Gastrocnemius medialis (tissue), 4 donors: Measurements from ENCODE around the gene SSNA1. TPM values are rescaled to one million over a fixed set of nuclear protein-coding genes. Genes with fewer than 3 reads are reported as not detected.

Source experiments
- ATAC-seq, 2 donors: fragments of 150-250 bp; one replicate each; pipeline ENCODE4 v1.9.1; 2016
- DNase-seq, 2 donors: peaks; one replicate each; pipeline ENCODE4 v3.0.0-alpha.2; 2019
- H3K27ac ChIP-seq, 4 donors: fragments of 200-600 bp; sonication (generic); 1 replicate in 1 of 4; 2 replicates in 3 of 4; pipeline ENCODE4 v1.5.1; 2016 to 2018; ENCODE audit warnings: mild to moderate bottlenecking in 2 of 4, moderate library complexity in 1 of 4
- H3K27me3 ChIP-seq, 3 donors: fragments of 200-600 bp; sonication (generic) in 2 of 3; 1 replicate in 1 of 3; 2 replicates in 2 of 3; pipeline versions ENCODE4 v1.5.1 to v1.6.0; 2016 to 2019; ENCODE audit warnings: mild to moderate bottlenecking in 1 of 3, moderate library complexity in 1 of 3
- H3K36me3 ChIP-seq, 2 donors: fragments of 200-600 bp; sonication (generic) in 1 of 2; one replicate each; pipeline ENCODE4 v1.5.1; 2017 to 2018
- H3K4me1 ChIP-seq, 2 donors: fragments of 200-600 bp; sonication (generic) in 1 of 2; one replicate each; pipeline ENCODE4 v1.5.1; 2016 to 2017; ENCODE audit warnings: mild to moderate bottlenecking in 2 of 2
- H3K4me3 ChIP-seq, 4 donors: fragments of 200-600 bp; sonication (generic) in 3 of 4; 1 replicate in 1 of 4; 2 replicates in 3 of 4; pipeline ENCODE4 v1.5.1; 2016 to 2019; ENCODE audit warnings: mild to moderate bottlenecking in 2 of 4
- H3K9me3 ChIP-seq, 3 donors: fragments of 200-600 bp; sonication (generic) in 2 of 3; 1 replicate in 1 of 3; 2 replicates in 2 of 3; pipeline ENCODE4 v1.5.1; 2016 to 2019
- CTCF ChIP-seq, 5 experiments: fragments of 450-650 bp in 3 of 5; fragments of 200-600 bp in 2 of 5; sonication (generic) in 2 of 5; IDR thresholded peaks in 4 of 5; conservative IDR thresholded peaks in 1 of 5; 1 replicate in 4 of 5; 2 replicates in 1 of 5; pipeline ENCODE4 v1.5.1; 2016 to 2019; ENCODE audit warnings: antibody characterized with exemption in 5 of 5, mild to moderate bottlenecking in 3 of 5, moderate library complexity in 3 of 5
- POLR2A ChIP-seq, 2 donors: fragments of 450-650 bp; IDR thresholded peaks; one replicate each; pipeline ENCODE4 v1.6.1; 2017; ENCODE audit warnings: antibody characterized with exemption in 2 of 2, mild to moderate bottlenecking in 2 of 2, moderate library complexity in 2 of 2
- in situ Hi-C, 4 donors: fragments of 200-750 bp; cut with MboI; loops; one replicate each; pipeline versions ENCODE4 v1.15.0 to v1.8.0; 2017; ENCODE audit warnings: low sequenced_read_pairs in 4 of 4
- intact Hi-C: fragments of 100-400 bp; cut with DNase I; formaldehyde crosslinking; loops from one replicate; pipeline ENCODE4 v1.15.1; 2023; ENCODE audit warnings: low total_unique reads
- total RNA-seq, 4 donors: library from RNA; depleted of rRNA; stranded (reverse); fragments of >200 nt; gene quantifications; one replicate each; pipeline versions ENCODE4 v1.1.0 to v1.2.3, GENCODE V29; 2016

SSNA1 gene
- total RNA-seq, 4 donors from 2014 or later = 73.3 to 164 (median 94.4) TPM

DNA sequence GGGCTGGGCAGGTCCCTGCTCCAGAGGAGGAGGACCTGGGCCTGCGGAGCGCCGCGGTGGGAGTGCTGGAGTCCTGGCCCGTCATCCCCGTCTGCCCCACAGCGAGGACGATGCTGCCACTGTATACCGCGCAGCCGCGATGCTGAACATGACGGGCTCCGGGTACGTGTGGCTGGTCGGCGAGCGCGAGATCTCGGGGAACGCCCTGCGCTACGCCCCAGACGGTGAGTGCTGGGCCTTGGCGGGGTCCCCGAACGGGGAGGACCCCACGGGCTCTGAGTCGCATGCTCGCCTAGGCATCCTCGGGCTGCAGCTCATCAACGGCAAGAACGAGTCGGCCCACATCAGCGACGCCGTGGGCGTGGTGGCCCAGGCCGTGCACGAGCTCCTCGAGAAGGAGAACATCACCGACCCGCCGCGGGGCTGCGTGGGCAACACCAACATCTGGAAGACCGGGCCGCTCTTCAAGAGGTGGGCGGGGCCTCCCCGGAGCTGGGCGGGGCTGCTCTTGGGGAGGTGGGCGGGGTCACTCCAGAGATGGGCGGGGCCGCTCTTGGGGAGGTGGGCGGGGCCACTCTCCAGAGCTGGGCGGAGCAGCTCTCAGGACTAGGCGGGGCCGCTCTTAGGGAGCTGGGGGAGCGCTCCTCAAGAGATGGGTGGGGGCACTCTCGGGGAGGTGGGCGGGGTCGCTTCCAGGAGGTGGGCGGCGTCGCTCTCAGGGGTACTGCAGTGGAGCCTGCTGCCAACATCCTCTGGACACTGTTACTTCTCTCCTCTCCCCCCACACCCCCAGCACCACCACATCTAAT lies 31.7 kb upstream of the SSNA1 start:
- in situ Hi-C loops (no loop called here), intact Hi-C loops (no loop called here)
- Histone ChIP-seq H3K27ac (no peak overlapping the region), H3K36me3 (no peaks in the 10 kb centered on the region), H3K9me3 (no peaks in the 10 kb centered on the region), H3K4me3 (no peak overlapping the region), H3K4me1 (no peaks in the 10 kb centered on the region), H3K27me3 (peaks cover 56 to 62% (median 62%) of the 10 kb centered on the region in 3 donors)
- no peak for DNase-seq
- ATAC-seq = peak in 1 of 2 donors; percentile 61
- no peak for TF ChIP-seq CTCF (IDR thresholded peaks at IDR 0.05 in 4 of 5, conservative IDR thresholded peaks at IDR 0.05 in 1 of 5)
- TF ChIP-seq POLR2A (IDR thresholded peaks at IDR 0.05) = no peak

GRCh38 chr9:137157618-137158415 lies 30.7 kb upstream of the SSNA1 start:
- peaks cover 0 to 5% of the 10 kb centered on the region in 2 donors for H3K4me1 ChIP-seq
- intact Hi-C loops = no loop called here
- no peaks in the 10 kb centered on the region for H3K36me3 ChIP-seq
- in situ Hi-C loops = no loop called here
- TF ChIP-seq POLR2A (IDR thresholded peaks at IDR 0.05) (no peak), CTCF (IDR thresholded peaks at IDR 0.05 in 4 of 5, conservative IDR thresholded peaks at IDR 0.05 in 1 of 5) (no peak)
- H3K27me3 ChIP-seq = peaks cover 65 to 73% (median 72%) of the 10 kb centered on the region in 3 donors
- no peak overlapping the region for H3K4me3 ChIP-seq
- no peak overlapping the region for H3K27ac ChIP-seq
- DNase-seq (no peak), ATAC-seq (no peak)
- no peaks in the 10 kb centered on the region for H3K9me3 ChIP-seq

DNA sequence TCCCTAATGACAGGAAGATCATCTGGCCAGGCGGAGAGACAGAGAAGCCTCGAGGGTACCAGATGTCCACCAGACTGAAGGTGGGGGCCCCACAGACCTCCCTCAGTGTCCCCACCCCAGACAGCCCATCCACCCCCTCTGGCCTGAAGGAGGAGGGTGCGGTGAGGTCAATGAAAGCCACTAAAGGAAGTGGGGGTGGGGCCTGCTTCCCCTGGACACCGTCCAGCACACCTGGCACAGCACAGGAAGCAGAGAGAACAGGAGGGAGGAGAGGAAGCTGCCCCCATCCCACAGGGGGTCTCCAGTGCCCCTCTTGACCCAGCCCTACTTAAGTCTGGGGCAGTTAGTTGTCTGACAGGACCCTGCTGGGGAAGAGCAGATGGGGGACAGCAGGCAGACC lies 29.9 kb upstream of the SSNA1 start:
- no peak overlapping the region for H3K27ac ChIP-seq
- DNase-seq = no peak
- TF ChIP-seq CTCF (IDR thresholded peaks at IDR 0.05 in 4 of 5, conservative IDR thresholded peaks at IDR 0.05 in 1 of 5) (no peak), POLR2A (IDR thresholded peaks at IDR 0.05) (no peak)
- intact Hi-C loops (no loop called here), in situ Hi-C loops (no loop called here)
- no peaks in the 10 kb centered on the region for H3K36me3 ChIP-seq
- peaks cover 72 to 81% (median 80%) of the 10 kb centered on the region in 3 donors for H3K27me3 ChIP-seq
- no peaks in the 10 kb centered on the region for H3K9me3 ChIP-seq
- peaks cover 0 to 12% of the 10 kb centered on the region in 2 donors for H3K4me1 ChIP-seq
- ATAC-seq = no peak
- no peak overlapping the region for H3K4me3 ChIP-seq

DNA sequence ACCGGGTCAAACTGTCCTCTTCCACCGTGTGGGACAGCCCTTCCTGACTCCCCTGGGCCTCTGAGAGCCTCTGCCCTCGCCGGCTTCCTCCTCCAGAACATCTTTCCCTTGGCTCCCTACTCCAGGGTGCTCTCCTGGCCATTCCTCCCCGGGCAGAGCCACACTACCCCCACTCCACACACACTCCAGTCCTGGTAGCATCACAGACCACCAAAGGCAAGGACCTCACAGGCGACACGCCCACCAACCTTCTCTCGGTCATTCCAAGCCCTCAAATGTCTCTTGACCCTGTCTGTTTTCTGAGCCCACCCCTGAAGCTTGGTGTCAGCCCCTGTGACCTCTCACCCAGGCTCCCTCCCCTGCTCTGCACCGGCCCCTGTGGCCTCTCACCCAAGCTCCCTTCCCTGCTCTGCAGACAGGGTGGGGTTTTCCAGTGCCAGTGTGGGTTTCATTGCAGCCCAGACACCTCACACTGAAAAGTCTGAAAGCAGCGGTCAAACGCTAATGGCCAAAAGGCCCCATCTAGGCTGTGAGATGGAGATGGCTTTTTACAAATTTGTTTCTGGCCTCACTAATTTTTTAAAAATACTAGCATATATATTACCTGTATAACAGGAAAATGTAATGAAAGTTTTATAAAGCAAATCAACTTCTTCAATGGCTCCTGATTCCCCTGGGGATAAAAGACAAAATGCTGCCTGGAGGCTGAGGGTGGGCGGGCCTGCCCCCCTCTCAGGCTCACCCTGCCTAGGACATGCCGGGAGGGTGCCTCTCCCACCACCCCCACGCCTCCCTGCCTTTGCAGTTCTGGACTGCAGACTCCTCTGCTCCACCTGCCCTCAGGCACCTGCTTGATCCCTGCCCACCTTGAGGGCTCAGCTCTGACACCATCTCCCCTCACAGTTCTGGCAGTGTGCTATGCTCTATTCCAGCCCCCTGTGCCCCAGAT lies 29.1 kb upstream of the SSNA1 start:
- in situ Hi-C loops = no loop called here
- no peak for TF ChIP-seq CTCF (IDR thresholded peaks at IDR 0.05 in 4 of 5, conservative IDR thresholded peaks at IDR 0.05 in 1 of 5)
- TF ChIP-seq POLR2A (IDR thresholded peaks at IDR 0.05) = no peak
- intact Hi-C loops = no loop called here
- no peak overlapping the region for H3K27ac ChIP-seq
- H3K4me1 ChIP-seq = peaks cover 0 to 12% of the 10 kb centered on the region in 2 donors
- H3K9me3 ChIP-seq = no peaks in the 10 kb centered on the region
- H3K4me3 ChIP-seq = no peak overlapping the region
- ATAC-seq = no peak
- H3K27me3 ChIP-seq = peaks cover 79 to 88% (median 88%) of the 10 kb centered on the region in 3 donors
- no peak for DNase-seq
- H3K36me3 ChIP-seq = no peaks in the 10 kb centered on the region
